Nephron (organoid): ENCODE data around the gene HSD17B7.

Experiments
- H3K27ac Mint-ChIP-seq, 3 experiments: 2 replicates each; pipeline ENCODE4 v1.8.0; 2020; ENCODE audit warnings: mixed read lengths in 3 of 3, mild to moderate bottlenecking in 2 of 3, moderate library complexity in 1 of 3
- H3K27me3 Mint-ChIP-seq: 2 replicates; pipeline ENCODE4 v1.8.0; 2021; ENCODE audit warnings: low read depth, mild to moderate bottlenecking, moderate library complexity, mixed read lengths
- H3K36me3 Mint-ChIP-seq: 2 replicates; pipeline ENCODE4 v1.8.0; 2020; ENCODE audit warnings: low read depth, mixed read lengths
- H3K4me1 Mint-ChIP-seq: 2 replicates; pipeline ENCODE4 v1.8.0; 2020; ENCODE audit warnings: mixed read lengths
- H3K4me3 Mint-ChIP-seq, 3 experiments: 2 replicates each; pipeline ENCODE4 v1.8.0; 2020; ENCODE audit warnings: mild to moderate bottlenecking in 3 of 3, mixed read lengths in 3 of 3, moderate library complexity in 2 of 3
- H3K9me3 Mint-ChIP-seq: 2 replicates; pipeline ENCODE4 v1.8.0; 2020; ENCODE audit warnings: mixed read lengths
- CTCF ChIP-seq, 3 experiments: fragments of 200-600 bp; sonication (generic); IDR thresholded peaks; one replicate each; pipeline ENCODE4 v1.5.0; 2021; ENCODE audit warnings: antibody characterized with exemption in 3 of 3; ENCODE audit not compliant: unreplicated experiment in 3 of 3

The HSD17B7 gene

GRCh38 chr1:162755306-162755705 lies 35.2 kb upstream of the HSD17B7 start:
- Mint-ChIP-seq H3K9me3 (no peaks in the 10 kb centered on the region), H3K4me1 (no peaks in the 10 kb centered on the region)
- TF ChIP-seq CTCF (IDR thresholded peaks at IDR 0.05; ENCODE audit: unreplicated experiment in 3 of 3) = no peak

GRCh38 chr1:162756523-162756922 lies 34.0 kb upstream of the HSD17B7 start:
- H3K9me3 Mint-ChIP-seq = no peaks in the 10 kb centered on the region
- H3K27ac Mint-ChIP-seq = no peak overlapping the region
- H3K4me1 Mint-ChIP-seq = no peaks in the 10 kb centered on the region
- peaks cover 51% of the 10 kb centered on the region for H3K36me3 Mint-ChIP-seq
- H3K27me3 Mint-ChIP-seq = no peaks in the 10 kb centered on the region
- H3K4me3 Mint-ChIP-seq = no peak overlapping the region
- TF ChIP-seq CTCF (IDR thresholded peaks at IDR 0.05; ENCODE audit: unreplicated experiment in 3 of 3) = no peak

More at GRCh38 chr1:162755306-162755705, 35.2 kb upstream of the HSD17B7 start:
- Mint-ChIP-seq H3K36me3 (peaks cover 40% of the 10 kb centered on the region), H3K4me3 (no peak overlapping the region), H3K27ac (no peak overlapping the region), H3K27me3 (no peaks in the 10 kb centered on the region)

GRCh38 chr1:162757476-162757875 lies 33.0 kb upstream of the HSD17B7 start:
- no peaks in the 10 kb centered on the region for H3K9me3 Mint-ChIP-seq
- H3K27ac Mint-ChIP-seq = no peak overlapping the region
- TF ChIP-seq CTCF (IDR thresholded peaks at IDR 0.05; ENCODE audit: unreplicated experiment in 3 of 3) = no peak
- H3K36me3 Mint-ChIP-seq = peaks cover 51% of the 10 kb centered on the region
- no peaks in the 10 kb centered on the region for H3K4me1 Mint-ChIP-seq
- no peaks in the 10 kb centered on the region for H3K27me3 Mint-ChIP-seq
- no peak overlapping the region for H3K4me3 Mint-ChIP-seq

- TF ChIP-seq CTCF (IDR thresholded peaks at IDR 0.05; ENCODE audit: unreplicated experiment in 3 of 3) = no peak
- no peak overlapping the region for H3K27ac Mint-ChIP-seq
- H3K4me3 Mint-ChIP-seq = no peak overlapping the region
- H3K27me3 Mint-ChIP-seq = no peaks in the 10 kb centered on the region
- H3K9me3 Mint-ChIP-seq = peaks cover 2% of the 10 kb centered on the region
- peaks cover 69% of the 10 kb centered on the region for H3K36me3 Mint-ChIP-seq
- H3K4me1 Mint-ChIP-seq = no peaks in the 10 kb centered on the region
Measured at GRCh38 chr1:162765788-162766187, 24.7 kb upstream of the HSD17B7 start.

- H3K27ac Mint-ChIP-seq = no peak overlapping the region
- H3K36me3 Mint-ChIP-seq = peaks cover 68% of the 10 kb centered on the region
- H3K9me3 Mint-ChIP-seq = no peaks in the 10 kb centered on the region
- H3K4me3 Mint-ChIP-seq = no peak overlapping the region
- H3K4me1 Mint-ChIP-seq = no peaks in the 10 kb centered on the region
- no peaks in the 10 kb centered on the region for H3K27me3 Mint-ChIP-seq
- no peak for TF ChIP-seq CTCF (IDR thresholded peaks at IDR 0.05; ENCODE audit: unreplicated experiment in 3 of 3)
Measured at GRCh38 chr1:162772571-162773154, 17.8 kb upstream of the HSD17B7 start.

GRCh38 chr1:162774007-162774406 lies 16.5 kb upstream of the HSD17B7 start:
- Mint-ChIP-seq H3K36me3 (peaks cover 64% of the 10 kb centered on the region), H3K27me3 (no peaks in the 10 kb centered on the region), H3K27ac (no peak overlapping the region), H3K4me1 (no peaks in the 10 kb centered on the region), H3K4me3 (no peak overlapping the region), H3K9me3 (no peaks in the 10 kb centered on the region)
- no peak for TF ChIP-seq CTCF (IDR thresholded peaks at IDR 0.05; ENCODE audit: unreplicated experiment in 3 of 3)
